GM19238 (cell line): ENCODE results near the gene SOCS7.
"Not testable (repeated sequence)": the region's sequence is repeated elsewhere in the genome, so short reads cannot be mapped to it uniquely, and the experiment has no call there.

Source experiments
- DNase-seq: peaks from one replicate; pipeline ENCODE4 v3.0.0; 2011; ENCODE audit warnings: low spot score; ENCODE audit not compliant: insufficient read length

Gene SOCS7

GRCh38 chr17:38436386-38436785 is 84.7 kb downstream of the SOCS7 start:
- DNase-seq, result no peak

DNA sequence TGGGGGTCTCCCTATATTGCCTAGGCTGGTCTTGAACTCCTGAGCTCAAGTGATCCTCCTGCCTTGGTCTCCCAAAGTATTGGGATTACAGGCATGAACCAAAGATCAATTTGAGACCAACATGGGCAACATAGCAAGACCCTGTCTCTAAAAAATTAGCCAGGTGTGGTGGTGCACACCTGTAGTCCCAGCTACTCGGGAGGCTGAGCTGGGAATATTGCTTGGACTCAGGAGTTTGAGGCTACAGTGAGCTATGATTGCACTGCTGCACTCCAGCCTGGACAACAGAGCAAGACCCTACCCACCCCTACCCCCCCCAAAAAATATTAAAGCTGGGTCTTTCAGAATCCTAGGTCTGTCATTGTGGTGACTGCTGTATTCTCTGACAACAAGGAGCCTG is 85.7 kb downstream of the SOCS7 start:
- DNase-seq, result not testable (repeated sequence)

GRCh38 chr17:38439436-38439835 is 87.8 kb downstream of the SOCS7 start:
- no peak for DNase-seq

GRCh38 chr17:38440614-38441397 is 89.2 kb downstream of the SOCS7 start:
- no peak for DNase-seq

DNA sequence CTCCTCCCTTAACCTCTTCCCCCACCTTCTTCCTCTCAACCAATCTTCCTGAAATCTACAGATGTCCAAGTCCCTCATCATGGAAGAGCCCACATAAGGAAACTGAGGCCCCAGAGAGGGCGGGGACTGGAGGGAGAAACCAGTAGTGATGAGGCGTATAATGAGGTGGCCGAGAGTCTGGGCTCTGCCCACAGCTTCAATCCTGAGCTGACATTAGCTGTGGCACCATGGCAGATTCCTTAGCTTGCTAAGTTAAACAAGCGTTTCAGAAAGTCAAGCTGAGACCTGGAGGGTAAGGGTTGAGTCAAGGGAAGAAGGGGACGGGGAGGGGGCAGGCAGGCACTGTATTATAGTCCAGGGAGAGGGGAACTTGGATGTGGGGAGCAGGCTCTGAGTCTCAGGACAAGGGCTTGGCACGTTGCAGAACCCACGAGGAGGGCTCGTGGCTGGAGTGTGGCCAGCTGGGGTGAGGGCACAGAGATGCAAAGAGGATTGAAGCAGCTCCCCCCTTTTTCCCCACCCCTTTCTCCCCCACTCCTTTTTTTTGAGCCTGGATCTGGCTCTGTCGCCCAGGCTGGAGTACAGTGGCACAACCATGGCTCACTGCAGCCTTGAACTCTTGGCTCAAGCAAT is 89.9 kb downstream of the SOCS7 start:
- no peak for DNase-seq

DNA sequence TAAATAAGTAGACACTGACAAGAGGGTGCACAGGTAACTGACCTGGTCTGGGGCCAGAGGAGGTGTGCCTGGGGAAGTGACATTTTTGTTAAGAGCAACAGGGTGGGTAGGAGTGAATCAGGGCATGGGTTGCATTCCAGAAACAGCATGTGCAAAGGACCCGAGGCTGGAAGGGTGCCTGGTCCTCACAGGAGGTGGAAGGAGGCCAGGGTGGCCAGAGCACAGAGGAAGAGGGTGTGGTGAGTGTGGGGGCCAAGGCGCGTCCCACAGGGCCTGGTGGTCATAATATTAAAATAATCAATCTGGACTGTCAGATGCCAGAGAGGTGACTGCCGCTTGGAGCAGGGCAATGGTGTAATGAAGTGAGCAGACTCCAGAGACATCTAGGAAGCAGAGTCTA is 90.9 kb downstream of the SOCS7 start:
- DNase-seq, result no peak

GRCh38 chr17:38443356-38444031 is 91.8 kb downstream of the SOCS7 start:
- no peak for DNase-seq

DNA sequence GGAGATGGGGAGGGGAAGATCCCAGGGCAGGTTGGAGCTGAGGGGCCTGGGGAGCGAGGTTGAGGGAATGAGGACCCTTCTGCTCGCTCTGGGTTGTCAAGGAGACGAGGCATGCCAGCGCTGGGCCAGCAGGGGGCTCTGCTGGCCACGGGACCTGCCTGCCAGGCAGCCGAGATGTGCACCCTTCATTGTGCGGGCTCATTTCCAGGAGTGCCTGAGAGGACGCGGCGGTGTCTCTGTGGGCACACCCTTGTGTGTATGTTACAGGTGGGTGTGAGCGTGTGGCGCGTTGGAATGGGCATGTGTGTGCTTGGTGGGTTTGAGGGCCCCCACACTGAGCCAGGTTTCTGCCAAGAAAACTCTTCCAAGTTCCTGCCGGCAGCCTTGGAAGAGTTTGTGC is 92.5 kb downstream of the SOCS7 start:
- peak; percentile 65 for DNase-seq

GRCh38 chr17:38447502-38448085 is 96.0 kb downstream of the SOCS7 start:
- DNase-seq, result no peak

- no peak for DNase-seq
Measured at GRCh38 chr17:38448208-38448771, 96.6 kb downstream of the SOCS7 start.

GRCh38 chr17:38449364-38449763 is 97.7 kb downstream of the SOCS7 start:
- DNase-seq, result no peak

DNA sequence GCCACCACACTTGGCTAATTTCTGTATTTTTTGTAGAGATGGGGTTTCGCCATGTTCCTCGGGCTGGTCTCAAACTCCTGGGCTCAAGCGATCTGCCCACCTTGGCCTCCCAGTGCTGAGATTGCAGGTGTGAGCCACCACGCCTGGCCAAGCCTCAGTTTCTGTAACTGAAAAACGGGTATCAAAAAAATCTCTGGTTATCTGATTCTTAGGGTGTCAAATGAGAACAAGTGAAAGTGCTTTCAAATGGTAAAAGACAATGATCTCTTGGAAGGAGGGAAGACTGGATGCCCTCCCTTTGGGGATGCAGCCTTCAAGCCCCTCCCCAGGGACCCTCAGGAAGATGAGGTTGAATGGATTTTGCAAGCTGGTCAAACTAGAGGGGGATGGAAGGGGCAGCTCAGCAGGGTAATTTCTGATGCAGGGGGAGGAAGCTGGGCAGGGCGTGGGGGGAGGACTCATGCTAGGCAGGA is 98.9 kb downstream of the SOCS7 start:
- no peak for DNase-seq

DNA sequence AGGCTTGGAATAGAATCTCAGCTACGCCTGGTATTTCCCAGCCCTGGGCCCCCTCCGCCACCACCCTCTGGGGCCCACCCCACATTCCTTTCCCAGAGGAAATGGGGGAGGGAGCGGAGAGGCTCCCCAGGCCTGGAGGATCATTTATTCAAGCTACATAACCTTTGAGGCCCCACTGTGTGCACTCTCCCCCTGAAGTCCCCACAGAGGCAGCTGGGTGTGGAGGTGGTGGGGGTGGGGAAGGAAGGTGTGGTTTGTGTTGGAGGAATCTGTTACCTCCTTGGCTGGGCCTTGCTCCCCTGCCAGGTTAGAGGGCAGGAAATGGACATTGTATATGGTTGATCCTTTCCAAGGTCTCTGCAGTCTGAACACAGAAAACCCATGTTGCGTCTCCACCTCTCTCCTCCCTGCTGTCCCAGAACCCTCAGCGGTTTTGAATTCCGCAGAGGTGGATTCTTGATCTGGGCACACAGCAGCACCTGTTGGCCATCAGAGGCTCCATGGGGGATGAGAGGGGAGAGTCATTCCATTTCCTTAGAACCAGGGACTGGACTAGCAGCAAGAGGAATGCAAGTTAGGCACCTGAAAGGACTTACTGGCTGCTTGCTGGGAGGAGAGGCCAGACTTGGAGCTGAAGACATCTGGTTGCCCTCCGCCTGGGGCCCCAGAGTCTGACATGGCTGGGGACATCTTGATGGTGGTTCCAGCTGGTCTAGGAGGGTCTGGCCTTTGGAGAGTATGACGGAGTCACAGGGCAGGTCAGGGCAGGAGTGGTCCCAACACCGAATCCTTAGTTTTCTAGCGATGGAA is 99.6 kb downstream of the SOCS7 start:
- DNase-seq, result no peak

DNA sequence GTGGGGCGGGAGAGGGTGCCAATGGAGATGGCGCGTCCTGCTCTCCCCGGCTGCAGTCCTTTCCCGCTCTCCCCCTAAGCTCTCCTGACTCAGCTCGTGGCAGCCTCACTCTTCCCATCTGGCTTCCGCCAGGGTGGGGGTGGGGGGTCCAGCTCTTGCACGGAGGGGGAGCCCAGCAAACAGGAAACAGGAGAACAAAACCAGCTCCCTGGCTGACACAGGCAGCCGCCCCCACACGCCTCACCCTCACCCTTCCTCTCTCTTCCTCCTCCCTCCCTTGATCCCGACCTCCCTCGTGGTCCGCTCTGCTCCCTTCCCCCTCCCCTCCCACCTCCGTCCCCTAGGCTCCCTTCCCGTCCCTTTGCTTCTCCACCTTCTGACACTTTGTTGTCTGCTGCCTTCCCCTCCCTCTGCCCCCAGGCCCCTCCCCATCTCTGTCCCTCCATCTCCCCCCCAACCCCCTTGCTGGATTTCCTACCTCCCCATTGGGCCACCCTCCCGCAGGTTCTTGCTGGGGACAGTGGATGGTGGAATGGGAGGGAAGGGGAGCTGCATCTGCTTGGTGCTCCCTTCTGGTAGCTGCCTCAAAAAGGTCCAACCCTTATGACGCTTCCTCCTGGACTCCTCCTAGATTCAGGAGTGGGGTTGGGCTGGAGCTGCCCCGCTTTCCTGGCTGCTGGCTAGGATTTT is 100.3 kb downstream of the SOCS7 start:
- no peak for DNase-seq

DNA sequence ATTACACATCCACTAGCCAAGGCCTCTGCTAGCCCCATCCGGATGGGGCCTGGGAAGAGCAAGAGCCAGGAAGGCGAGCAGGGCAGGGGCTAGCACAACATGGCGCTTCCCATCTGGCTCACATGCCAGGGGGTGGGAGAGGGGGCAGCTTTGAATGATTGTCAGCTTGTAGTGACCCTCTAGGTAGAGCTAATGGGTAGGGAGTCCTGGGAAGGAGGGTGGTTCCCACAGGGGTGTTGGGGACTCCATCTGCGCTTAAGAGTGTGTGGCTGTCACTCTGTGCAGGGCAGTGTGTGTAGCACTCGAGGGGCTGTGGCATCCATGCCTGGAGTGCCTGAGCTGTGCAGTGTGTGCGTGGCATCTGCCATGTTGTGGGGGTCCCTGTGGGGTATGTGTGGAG is 101.1 kb downstream of the SOCS7 start:
- no peak for DNase-seq

GRCh38 chr17:38453951-38454421 is 102.3 kb downstream of the SOCS7 start:
- no peak for DNase-seq

- no peak for DNase-seq
Measured at GRCh38 chr17:38454532-38454931, 102.9 kb downstream of the SOCS7 start.
